Measurements from ENCODE around the gene SYT17. TPM values are rescaled to one million over a fixed set of nuclear protein-coding genes. Genes with fewer than 3 reads are reported as not detected.

SYT17 gene
- total RNA-seq, 2 experiments from 2014 or later: not detected

- no peaks in the 10 kb centered on the region for H3K36me3 Mint-ChIP-seq (ENCODE audit: low read depth)
- no peaks in the 10 kb centered on the region for H3K9me3 Mint-ChIP-seq
- CTCF ChIA-PET: interaction anchor here (2.0 kb wide), 1 partner anchor 47 kb away, joined by 6 read pairs; no protein-coding TSS in a partner anchor
- no peak for DNase-seq
- H3K27me3 Mint-ChIP-seq (ENCODE audit: low read depth): peaks cover 2% of the 10 kb centered on the region
- H3K27ac Mint-ChIP-seq: no peak overlapping the region
- H3K4me1 Mint-ChIP-seq (ENCODE audit: low read depth): peaks cover 10% of the 10 kb centered on the region
- no peak overlapping the region for H3K4me3 Mint-ChIP-seq
- intact Hi-C loops (cut with micrococcal nuclease): no loop called here
Measured at GRCh38 chr16:19132255-19132654, 35.8 kb upstream of the SYT17 start.

GRCh38 chr16:19132898-19133297, 35.1 kb upstream of the SYT17 start:
- Mint-ChIP-seq H3K27ac (no peak overlapping the region), H3K27me3 (ENCODE audit: low read depth) (peaks cover 2% of the 10 kb centered on the region), H3K9me3 (no peaks in the 10 kb centered on the region), H3K4me3 (no peak overlapping the region), H3K4me1 (ENCODE audit: low read depth) (peaks cover 10% of the 10 kb centered on the region), H3K36me3 (ENCODE audit: low read depth) (no peaks in the 10 kb centered on the region)
- CTCF ChIA-PET: no interaction called here
- no peak for DNase-seq
- intact Hi-C loops (cut with micrococcal nuclease): no loop called here

- peaks cover 10% of the 10 kb centered on the region for H3K4me1 Mint-ChIP-seq (ENCODE audit: low read depth)
- H3K27ac Mint-ChIP-seq: no peak overlapping the region
- peaks cover 2% of the 10 kb centered on the region for H3K27me3 Mint-ChIP-seq (ENCODE audit: low read depth)
- no peaks in the 10 kb centered on the region for H3K9me3 Mint-ChIP-seq
- no peak for DNase-seq
- CTCF ChIA-PET: no interaction called here
- intact Hi-C loops (cut with micrococcal nuclease): no loop called here
- H3K4me3 Mint-ChIP-seq: no peak overlapping the region
- H3K36me3 Mint-ChIP-seq (ENCODE audit: low read depth): no peaks in the 10 kb centered on the region
Measured at GRCh38 chr16:19133600-19133999, 34.4 kb upstream of the SYT17 start.

GRCh38 chr16:19135201-19135842, 32.7 kb upstream of the SYT17 start:
- intact Hi-C loops (cut with micrococcal nuclease): no loop called here
- peaks cover 10% of the 10 kb centered on the region for H3K4me1 Mint-ChIP-seq (ENCODE audit: low read depth)
- no peaks in the 10 kb centered on the region for H3K9me3 Mint-ChIP-seq
- H3K27ac Mint-ChIP-seq: no peak overlapping the region
- CTCF ChIA-PET: no interaction called here
- peaks cover 3% of the 10 kb centered on the region for H3K27me3 Mint-ChIP-seq (ENCODE audit: low read depth)
- H3K4me3 Mint-ChIP-seq: no peak overlapping the region
- H3K36me3 Mint-ChIP-seq (ENCODE audit: low read depth): no peaks in the 10 kb centered on the region
- no peak for DNase-seq

GRCh38 chr16:19135896-19136438, 32.1 kb upstream of the SYT17 start:
- H3K4me3 Mint-ChIP-seq: no peak overlapping the region
- peaks cover 9% of the 10 kb centered on the region for H3K27me3 Mint-ChIP-seq (ENCODE audit: low read depth)
- CTCF ChIA-PET: no interaction called here
- peaks cover 4% of the 10 kb centered on the region for H3K4me1 Mint-ChIP-seq (ENCODE audit: low read depth)
- no peaks in the 10 kb centered on the region for H3K36me3 Mint-ChIP-seq (ENCODE audit: low read depth)
- DNase-seq: no peak
- H3K27ac Mint-ChIP-seq: no peak overlapping the region
- intact Hi-C loops (cut with micrococcal nuclease): no loop called here
- no peaks in the 10 kb centered on the region for H3K9me3 Mint-ChIP-seq

- Mint-ChIP-seq H3K4me3 (no peak overlapping the region), H3K9me3 (no peaks in the 10 kb centered on the region), H3K4me1 (ENCODE audit: low read depth) (no peaks in the 10 kb centered on the region), H3K27ac (no peak overlapping the region), H3K36me3 (ENCODE audit: low read depth) (no peaks in the 10 kb centered on the region), H3K27me3 (ENCODE audit: low read depth) (peaks cover 9% of the 10 kb centered on the region)
- intact Hi-C loops (cut with micrococcal nuclease): no loop called here
- CTCF ChIA-PET: interaction anchor here (0.6 kb wide), 1 partner anchor 253 kb away, joined by 3 read pairs; no protein-coding TSS in a partner anchor
- DNase-seq: no peak
Measured at GRCh38 chr16:19136549-19137196, 31.4 kb upstream of the SYT17 start.

- intact Hi-C loops (cut with micrococcal nuclease): no loop called here
- Mint-ChIP-seq H3K27ac (no peak overlapping the region), H3K9me3 (no peaks in the 10 kb centered on the region), H3K4me1 (ENCODE audit: low read depth) (no peaks in the 10 kb centered on the region), H3K4me3 (no peak overlapping the region), H3K27me3 (ENCODE audit: low read depth) (peaks cover 9% of the 10 kb centered on the region), H3K36me3 (ENCODE audit: low read depth) (no peaks in the 10 kb centered on the region)
- DNase-seq: no peak
- CTCF ChIA-PET: interaction anchor here (0.6 kb wide), 1 partner anchor 252 kb away, joined by 3 read pairs; no protein-coding TSS in a partner anchor
Measured at GRCh38 chr16:19137201-19138128, 30.6 kb upstream of the SYT17 start.

GRCh38 chr16:19138601-19139000, 29.4 kb upstream of the SYT17 start:
- Mint-ChIP-seq H3K9me3 (no peaks in the 10 kb centered on the region), H3K36me3 (ENCODE audit: low read depth) (no peaks in the 10 kb centered on the region), H3K4me3 (no peak overlapping the region), H3K27ac (no peak overlapping the region), H3K4me1 (ENCODE audit: low read depth) (no peaks in the 10 kb centered on the region), H3K27me3 (ENCODE audit: low read depth) (peaks cover 9% of the 10 kb centered on the region)
- DNase-seq: no peak
- CTCF ChIA-PET: interaction anchor here (1.0 kb wide), 1 partner anchor 53 kb away, joined by 3 read pairs; no protein-coding TSS in a partner anchor
- intact Hi-C loops (cut with micrococcal nuclease): no loop called here

GRCh38 chr16:19139436-19140091, 28.5 kb upstream of the SYT17 start:
- H3K27ac Mint-ChIP-seq: no peak overlapping the region
- peaks cover 10% of the 10 kb centered on the region for H3K27me3 Mint-ChIP-seq (ENCODE audit: low read depth)
- intact Hi-C loops (cut with micrococcal nuclease): no loop called here
- no peaks in the 10 kb centered on the region for H3K4me1 Mint-ChIP-seq (ENCODE audit: low read depth)
- no peaks in the 10 kb centered on the region for H3K36me3 Mint-ChIP-seq (ENCODE audit: low read depth)
- no peak for DNase-seq
- no peak overlapping the region for H3K4me3 Mint-ChIP-seq
- CTCF ChIA-PET: no interaction called here
- H3K9me3 Mint-ChIP-seq: no peaks in the 10 kb centered on the region

- H3K27ac Mint-ChIP-seq: no peak overlapping the region
- no peaks in the 10 kb centered on the region for H3K4me1 Mint-ChIP-seq (ENCODE audit: low read depth)
- CTCF ChIA-PET: no interaction called here
- peaks cover 10% of the 10 kb centered on the region for H3K27me3 Mint-ChIP-seq (ENCODE audit: low read depth)
- intact Hi-C loops (cut with micrococcal nuclease): no loop called here
- H3K4me3 Mint-ChIP-seq: no peak overlapping the region
- no peaks in the 10 kb centered on the region for H3K36me3 Mint-ChIP-seq (ENCODE audit: low read depth)
- no peaks in the 10 kb centered on the region for H3K9me3 Mint-ChIP-seq
- DNase-seq: no peak
Measured at GRCh38 chr16:19140396-19140795, 27.6 kb upstream of the SYT17 start.

GRCh38 chr16:19142939-19143598, 25.0 kb upstream of the SYT17 start:
- peaks cover 2% of the 10 kb centered on the region for H3K9me3 Mint-ChIP-seq
- H3K27ac Mint-ChIP-seq: no peak overlapping the region
- DNase-seq: no peak
- peaks cover 9% of the 10 kb centered on the region for H3K27me3 Mint-ChIP-seq (ENCODE audit: low read depth)
- no peak overlapping the region for H3K4me3 Mint-ChIP-seq
- CTCF ChIA-PET: no interaction called here
- no peaks in the 10 kb centered on the region for H3K4me1 Mint-ChIP-seq (ENCODE audit: low read depth)
- intact Hi-C loops (cut with micrococcal nuclease): no loop called here
- no peaks in the 10 kb centered on the region for H3K36me3 Mint-ChIP-seq (ENCODE audit: low read depth)
